ENCODE measurements around the gene C1QTNF1.
A peak's percentile ranks its signal among the peaks of the same experiment; 100 is the strongest.

Gene C1QTNF1

DNA sequence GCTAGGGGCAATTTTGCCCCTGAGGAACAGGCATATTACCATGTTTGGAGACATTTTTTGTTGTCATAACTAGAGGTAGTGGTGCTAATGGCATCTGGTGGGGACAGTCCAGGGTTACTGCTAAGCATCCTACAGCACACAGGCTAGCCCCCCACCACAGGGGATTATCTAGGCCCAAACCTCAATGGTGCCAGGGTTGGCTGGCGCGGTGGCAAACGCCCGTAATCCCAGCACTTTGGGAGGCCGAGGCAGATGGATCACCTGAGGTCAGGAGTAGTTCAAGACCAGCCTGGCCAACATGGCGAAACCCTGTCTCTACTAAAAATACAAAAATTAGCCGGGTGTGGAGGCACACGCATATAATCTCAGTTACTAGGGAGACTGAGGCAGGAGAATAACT lies 15.2 kb downstream of the C1QTNF1 start:
- no peak for DNase-seq (ENCODE audit: low read depth in 3 of 3, low spot score in 1 of 3)

GRCh38 chr17:79039886-79040285 lies 15.9 kb downstream of the C1QTNF1 start:
- no peak for DNase-seq (ENCODE audit: low read depth in 3 of 3, low spot score in 1 of 3)

DNA sequence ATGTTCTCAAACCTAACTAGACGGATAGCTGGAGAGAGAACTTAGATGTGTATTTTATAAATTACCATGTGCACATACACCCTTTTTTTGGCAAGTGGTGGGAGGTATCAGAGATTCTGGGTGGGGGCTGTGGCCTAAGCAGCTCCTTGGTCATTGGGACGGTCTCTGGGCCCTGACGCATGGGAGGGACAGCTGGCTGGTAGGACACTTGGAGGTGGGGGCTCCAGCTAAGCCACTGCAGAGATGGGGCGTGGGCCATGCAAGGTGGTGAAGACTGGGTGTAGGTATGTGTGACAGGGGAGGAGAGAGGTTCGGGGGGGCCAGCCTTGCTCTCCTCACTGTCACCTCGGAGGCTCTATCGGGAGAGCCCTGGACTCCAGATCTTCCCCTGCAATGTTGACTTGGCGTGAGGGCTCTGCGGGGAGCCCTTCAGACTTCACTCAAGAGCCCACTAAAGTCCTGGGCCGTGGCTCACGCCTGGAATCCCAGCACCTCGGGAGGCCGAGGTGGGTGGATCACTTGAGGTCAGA lies 17.1 kb downstream of the C1QTNF1 start:
- no peak for DNase-seq (ENCODE audit: low read depth in 3 of 3, low spot score in 1 of 3)

- DNase-seq (ENCODE audit: low read depth in 3 of 3, low spot score in 1 of 3) = no peak
Measured at GRCh38 chr17:79041723-79042420, 17.9 kb downstream of the C1QTNF1 start.

DNA sequence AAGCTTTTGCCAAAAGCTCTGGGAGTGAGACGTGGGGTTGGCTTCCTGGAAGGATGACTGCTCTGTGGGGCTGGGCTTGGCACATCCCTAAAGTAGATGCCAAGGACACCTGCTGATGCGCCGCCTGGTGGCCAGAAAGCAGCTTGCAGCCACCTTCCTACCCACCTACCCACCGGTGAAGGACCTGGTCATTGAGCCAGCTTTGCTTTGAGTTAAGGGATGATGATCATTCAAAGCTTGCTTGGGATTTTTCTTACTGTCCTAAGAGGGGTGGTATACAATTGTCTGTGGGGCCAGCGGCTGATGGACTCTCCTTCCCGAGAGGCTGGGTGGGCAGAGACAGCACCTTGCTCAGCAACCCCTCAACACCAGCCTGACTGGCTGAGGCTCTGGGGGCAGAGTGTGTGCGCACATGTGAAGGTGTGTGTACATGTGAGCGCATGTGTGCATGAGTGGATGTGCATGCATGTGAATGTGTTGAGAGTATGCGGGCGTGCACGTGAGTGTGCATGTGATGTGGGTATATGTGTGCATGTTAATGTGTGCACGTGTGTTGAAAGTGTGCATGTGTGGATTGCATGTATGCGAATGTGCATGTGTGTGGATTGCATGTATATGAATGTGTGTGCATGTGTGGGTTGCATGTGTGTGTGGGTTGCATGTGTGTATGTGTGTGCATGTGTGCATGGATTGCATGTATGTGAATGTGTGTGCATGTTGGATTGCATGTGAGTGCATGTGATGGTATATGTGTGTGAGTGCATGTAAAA lies 18.6 kb downstream of the C1QTNF1 start:
- peak; percentile 36 to 61 (median 40) for DNase-seq (ENCODE audit: low read depth in 3 of 3, low spot score in 1 of 3)

- no peak for DNase-seq (ENCODE audit: low read depth in 3 of 3, low spot score in 1 of 3)
Measured at GRCh38 chr17:79043191-79043930, 19.4 kb downstream of the C1QTNF1 start.

- no peak for DNase-seq (ENCODE audit: low read depth in 3 of 3, low spot score in 1 of 3)
Measured at GRCh38 chr17:79043931-79044320, 20.0 kb downstream of the C1QTNF1 start.

DNA sequence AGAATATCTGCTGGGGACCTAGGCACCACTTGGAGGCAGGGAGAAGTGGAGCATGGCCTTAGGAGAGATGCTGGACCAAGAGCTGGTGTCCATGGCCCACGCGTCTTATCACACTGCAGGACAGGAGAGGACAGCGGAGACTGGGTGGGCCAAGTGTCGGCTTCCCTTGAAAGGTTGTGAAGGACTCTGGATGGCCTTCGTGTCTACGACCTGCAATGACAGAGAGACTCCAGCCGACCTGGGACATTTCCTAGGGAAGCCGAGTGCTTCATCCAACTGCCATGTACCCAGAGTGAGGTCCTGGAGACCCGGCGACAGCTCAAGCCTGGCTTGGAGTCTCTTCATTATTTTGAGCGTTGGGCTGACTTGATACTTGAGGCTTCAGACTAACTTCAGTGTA lies 20.5 kb downstream of the C1QTNF1 start:
- no peak for DNase-seq (ENCODE audit: low read depth in 3 of 3, low spot score in 1 of 3)

GRCh38 chr17:79045001-79045729 lies 21.2 kb downstream of the C1QTNF1 start:
- no peak for DNase-seq (ENCODE audit: low read depth in 3 of 3, low spot score in 1 of 3)

DNA sequence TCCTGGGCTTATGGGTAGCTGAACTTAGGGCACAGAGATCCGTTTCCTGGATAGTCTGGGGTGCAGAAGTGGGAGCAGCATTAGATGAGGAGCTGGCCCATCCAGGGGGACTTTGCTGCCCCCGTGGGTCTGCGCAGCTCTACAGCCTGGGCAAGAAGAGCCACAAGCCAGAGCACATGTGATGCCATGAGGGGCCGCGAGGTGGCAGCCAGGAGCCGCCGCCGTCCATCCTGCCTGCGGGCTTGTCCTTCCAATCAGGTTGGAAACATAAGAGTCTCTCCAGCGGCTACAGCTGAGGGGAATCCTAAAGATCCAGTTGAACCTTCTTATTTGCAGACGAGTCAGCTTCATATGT lies 21.9 kb downstream of the C1QTNF1 start:
- peak in 2 of 3 donors; percentile 38 to 54 for DNase-seq (ENCODE audit: low read depth in 3 of 3, low spot score in 1 of 3)

- no peak for DNase-seq (ENCODE audit: low read depth in 3 of 3, low spot score in 1 of 3)
Measured at GRCh38 chr17:79046197-79046915, 22.4 kb downstream of the C1QTNF1 start.

- DNase-seq (ENCODE audit: low read depth in 3 of 3, low spot score in 1 of 3) = no peak
Measured at GRCh38 chr17:79046916-79047280, 22.9 kb downstream of the C1QTNF1 start.

- DNase-seq (ENCODE audit: low read depth in 3 of 3, low spot score in 1 of 3) = no peak
Measured at GRCh38 chr17:79047291-79047920, 23.4 kb downstream of the C1QTNF1 start.

DNA sequence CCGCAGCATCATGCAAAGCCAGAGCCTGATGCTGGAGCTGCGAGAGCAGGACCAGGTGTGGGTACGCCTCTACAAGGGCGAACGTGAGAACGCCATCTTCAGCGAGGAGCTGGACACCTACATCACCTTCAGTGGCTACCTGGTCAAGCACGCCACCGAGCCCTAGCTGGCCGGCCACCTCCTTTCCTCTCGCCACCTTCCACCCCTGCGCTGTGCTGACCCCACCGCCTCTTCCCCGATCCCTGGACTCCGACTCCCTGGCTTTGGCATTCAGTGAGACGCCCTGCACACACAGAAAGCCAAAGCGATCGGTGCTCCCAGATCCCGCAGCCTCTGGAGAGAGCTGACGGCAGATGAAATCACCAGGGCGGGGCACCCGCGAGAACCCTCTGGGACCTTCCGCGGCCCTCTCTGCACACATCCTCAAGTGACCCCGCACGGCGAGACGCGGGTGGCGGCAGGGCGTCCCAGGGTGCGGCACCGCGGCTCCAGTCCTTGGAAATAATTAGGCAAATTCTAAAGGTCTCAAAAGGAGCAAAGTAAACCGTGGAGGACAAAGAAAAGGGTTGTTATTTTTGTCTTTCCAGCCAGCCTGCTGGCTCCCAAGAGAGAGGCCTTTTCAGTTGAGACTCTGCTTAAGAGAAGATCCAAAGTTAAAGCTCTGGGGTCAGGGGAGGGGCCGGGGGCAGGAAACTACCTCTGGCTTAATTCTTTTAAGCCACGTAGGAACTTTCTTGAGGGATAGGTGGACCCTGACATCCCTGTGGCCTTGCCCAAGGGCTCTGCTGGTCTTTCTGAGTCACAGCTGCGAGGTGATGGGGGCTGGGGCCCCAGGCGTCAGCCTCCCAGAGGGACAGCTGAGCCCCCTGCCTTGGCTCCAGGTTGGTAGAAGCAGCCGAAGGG lies 24.2 kb downstream of the C1QTNF1 start:
- no peak for DNase-seq (ENCODE audit: low read depth in 3 of 3, low spot score in 1 of 3)

DNA sequence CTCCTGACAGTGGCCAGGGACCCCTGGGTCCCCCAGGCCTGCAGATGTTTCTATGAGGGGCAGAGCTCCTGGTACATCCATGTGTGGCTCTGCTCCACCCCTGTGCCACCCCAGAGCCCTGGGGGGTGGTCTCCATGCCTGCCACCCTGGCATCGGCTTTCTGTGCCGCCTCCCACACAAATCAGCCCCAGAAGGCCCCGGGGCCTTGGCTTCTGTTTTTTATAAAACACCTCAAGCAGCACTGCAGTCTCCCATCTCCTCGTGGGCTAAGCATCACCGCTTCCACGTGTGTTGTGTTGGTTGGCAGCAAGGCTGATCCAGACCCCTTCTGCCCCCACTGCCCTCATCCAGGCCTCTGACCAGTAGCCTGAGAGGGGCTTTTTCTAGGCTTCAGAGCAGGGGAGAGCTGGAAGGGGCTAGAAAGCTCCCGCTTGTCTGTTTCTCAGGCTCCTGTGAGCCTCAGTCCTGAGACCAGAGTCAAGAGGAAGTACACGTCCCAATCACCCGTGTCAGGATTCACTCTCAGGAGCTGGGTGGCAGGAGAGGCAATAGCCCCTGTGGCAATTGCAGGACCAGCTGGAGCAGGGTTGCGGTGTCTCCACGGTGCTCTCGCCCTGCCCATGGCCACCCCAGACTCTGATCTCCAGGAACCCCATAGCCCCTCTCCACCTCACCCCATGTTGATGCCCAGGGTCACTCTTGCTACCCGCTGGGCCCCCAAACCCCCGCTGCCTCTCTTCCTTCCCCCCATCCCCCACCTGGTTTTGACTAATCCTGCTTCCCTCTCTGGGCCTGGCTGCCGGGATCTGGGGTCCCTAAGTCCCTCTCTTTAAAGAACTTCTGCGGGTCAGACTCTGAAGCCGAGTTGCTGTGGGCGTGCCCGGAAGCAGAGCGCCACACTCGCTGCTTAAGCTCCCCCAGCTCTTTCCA lies 25.1 kb downstream of the C1QTNF1 start:
- DNase-seq (ENCODE audit: low read depth in 3 of 3, low spot score in 1 of 3) = no peak

GRCh38 chr17:79049821-79050220 lies 25.9 kb downstream of the C1QTNF1 start:
- DNase-seq (ENCODE audit: low read depth in 3 of 3, low spot score in 1 of 3) = no peak

- DNase-seq (ENCODE audit: low read depth in 3 of 3, low spot score in 1 of 3) = no peak
Measured at GRCh38 chr17:79050551-79050950, 26.6 kb downstream of the C1QTNF1 start.

DNA sequence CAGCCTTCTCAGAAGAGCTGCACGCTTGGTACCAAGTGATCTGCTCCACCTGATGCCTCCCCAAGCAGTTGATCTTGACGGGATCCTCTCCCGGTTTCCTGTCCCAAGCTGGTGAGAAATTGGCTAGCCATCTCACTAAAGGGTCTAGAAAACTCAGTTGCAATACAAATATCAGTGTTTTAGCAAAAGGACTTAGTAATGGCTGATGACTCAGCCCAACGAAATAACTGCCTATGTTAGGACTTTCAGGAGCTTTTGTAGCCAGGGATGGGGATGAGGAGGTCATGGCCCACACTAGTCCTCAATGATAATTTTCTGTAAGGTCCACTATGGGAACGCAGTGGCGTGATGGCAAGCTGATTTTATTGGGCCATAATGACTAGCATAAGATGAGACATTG lies 27.3 kb downstream of the C1QTNF1 start:
- DNase-seq (ENCODE audit: low read depth in 3 of 3, low spot score in 1 of 3) = no peak
